GM12874 (cell line): Measurements from ENCODE around the gene CD82.

Source experiments
- TF ChIP-seq, protein P1 (sequence below): IDR thresholded peaks from 2 replicates; pipeline ENCODE4 v1.5.1; 2011; ENCODE audit warnings: low read depth, mild to moderate bottlenecking, control low read depth, low read length, moderate library complexity; ENCODE audit not compliant: insufficient read depth

Gene CD82

GRCh38 chr11:44654596-44654995 lies 89.1 kb downstream of the CD82 start:
- TF ChIP-seq, protein P1, sequence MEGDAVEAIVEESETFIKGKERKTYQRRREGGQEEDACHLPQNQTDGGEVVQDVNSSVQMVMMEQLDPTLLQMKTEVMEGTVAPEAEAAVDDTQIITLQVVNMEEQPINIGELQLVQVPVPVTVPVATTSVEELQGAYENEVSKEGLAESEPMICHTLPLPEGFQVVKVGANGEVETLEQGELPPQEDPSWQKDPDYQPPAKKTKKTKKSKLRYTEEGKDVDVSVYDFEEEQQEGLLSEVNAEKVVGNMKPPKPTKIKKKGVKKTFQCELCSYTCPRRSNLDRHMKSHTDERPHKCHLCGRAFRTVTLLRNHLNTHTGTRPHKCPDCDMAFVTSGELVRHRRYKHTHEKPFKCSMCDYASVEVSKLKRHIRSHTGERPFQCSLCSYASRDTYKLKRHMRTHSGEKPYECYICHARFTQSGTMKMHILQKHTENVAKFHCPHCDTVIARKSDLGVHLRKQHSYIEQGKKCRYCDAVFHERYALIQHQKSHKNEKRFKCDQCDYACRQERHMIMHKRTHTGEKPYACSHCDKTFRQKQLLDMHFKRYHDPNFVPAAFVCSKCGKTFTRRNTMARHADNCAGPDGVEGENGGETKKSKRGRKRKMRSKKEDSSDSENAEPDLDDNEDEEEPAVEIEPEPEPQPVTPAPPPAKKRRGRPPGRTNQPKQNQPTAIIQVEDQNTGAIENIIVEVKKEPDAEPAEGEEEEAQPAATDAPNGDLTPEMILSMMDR = no peak

GRCh38 chr11:44657836-44658505 lies 92.5 kb downstream of the CD82 start:
- TF ChIP-seq, protein P1 = no peak

DNA sequence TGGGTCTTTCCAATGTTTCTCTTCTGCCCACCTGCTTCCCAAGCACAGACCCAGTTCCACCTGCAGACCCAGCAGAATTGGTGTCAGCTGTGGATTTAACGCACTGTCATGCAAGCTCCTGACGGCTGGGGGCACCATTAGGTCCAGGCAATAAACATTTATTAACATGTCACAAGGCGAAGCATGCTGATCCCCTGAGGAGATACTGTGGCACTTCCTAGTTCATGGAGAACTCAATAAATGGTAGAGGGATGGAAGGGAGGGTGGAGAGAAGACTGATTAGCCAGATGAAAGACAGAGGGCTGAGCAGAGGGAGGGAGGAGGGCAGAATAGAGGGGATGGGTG lies 93.0 kb downstream of the CD82 start:
- TF ChIP-seq, protein P1 = peak; percentile 19; the same call in 1 of the 2 replicates

DNA sequence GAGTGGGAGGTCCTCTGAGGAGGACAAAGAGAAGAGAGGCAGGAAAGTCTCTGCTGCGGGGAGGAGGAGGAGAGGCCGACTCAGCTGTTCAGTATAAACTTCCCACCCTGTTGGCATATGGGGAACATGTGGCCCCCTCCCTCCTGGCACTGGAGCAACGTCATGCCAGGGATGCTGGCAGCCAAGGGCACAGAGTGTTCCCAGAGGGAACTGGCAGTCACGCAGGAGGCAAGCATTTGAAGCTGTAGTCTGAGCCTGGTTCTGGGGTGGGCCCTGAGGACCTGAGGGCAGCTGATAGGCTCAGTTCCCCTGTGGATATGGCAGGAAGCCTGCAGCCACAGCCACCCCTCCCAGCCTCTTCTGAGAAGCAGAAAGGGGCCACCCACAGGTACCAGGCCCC lies 94.2 kb downstream of the CD82 start:
- TF ChIP-seq, protein P1 = no peak

DNA sequence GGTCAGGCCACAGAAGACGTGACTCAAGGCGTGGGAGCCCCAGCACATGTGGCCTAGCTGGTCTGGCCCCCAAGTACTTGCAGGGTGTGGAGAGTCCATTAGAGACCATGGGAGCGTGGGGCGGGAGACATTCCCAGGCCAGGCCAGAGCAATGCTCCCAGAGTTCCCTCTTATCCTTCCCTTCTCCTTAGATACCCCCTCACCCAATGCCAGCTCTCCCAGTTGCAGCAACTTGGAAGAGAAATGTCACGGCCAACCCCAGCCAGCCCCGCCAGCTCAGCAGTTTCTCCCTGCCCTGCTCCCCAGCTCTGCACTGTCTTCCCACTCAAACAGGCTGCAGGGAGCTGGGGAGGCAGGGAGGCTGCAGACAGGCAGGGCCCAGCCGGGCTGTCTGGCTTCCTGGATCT lies 95.9 kb downstream of the CD82 start:
- TF ChIP-seq, protein P1 = no peak
